Prostate gland (tissue), 2 donors: Measurements from ENCODE around the gene FMNL2.

Experiments used
- CTCF ChIP-seq, 4 experiments: fragments of 200-600 bp in 2 of 4; fragments of 450-650 bp in 2 of 4; sonication (generic) in 2 of 4; IDR thresholded peaks; 1 replicate in 3 of 4; 2 replicates in 1 of 4; pipeline ENCODE4 v1.5.1; 2016 to 2019; ENCODE audit warnings: antibody characterized with exemption in 4 of 4, mild to moderate bottlenecking in 2 of 4, moderate library complexity in 2 of 4
- POLR2A ChIP-seq: fragments of 450-650 bp; IDR thresholded peaks from one replicate; pipeline ENCODE4 v1.6.1; 2016; ENCODE audit warnings: antibody characterized with exemption, mild to moderate bottlenecking
- POLR2AphosphoS5 ChIP-seq: sonication (generic); formaldehyde crosslinking; IDR thresholded peaks from one replicate; pipeline ENCODE4 v1.6.1; 2017; ENCODE audit warnings: antibody characterized with exemption

GRCh38 chr2:152477347-152478092 is 142.5 kb downstream of the FMNL2 start:
- TF ChIP-seq POLR2AphosphoS5 (no peak), CTCF (IDR thresholded peaks at IDR 0.05) (no peak), POLR2A (no peak)
